ENCODE data around the gene TMEM11. TPM values are rescaled to one million over a fixed set of nuclear protein-coding genes. Genes with fewer than 3 reads are reported as not detected.

Gene TMEM11
- total and polyA plus RNA-seq, 2 of the 8 experiments (the other 6 are each of a cell fraction or from before 2014, with no cell fraction given), result 33.3 to 90.4 TPM

DNA sequence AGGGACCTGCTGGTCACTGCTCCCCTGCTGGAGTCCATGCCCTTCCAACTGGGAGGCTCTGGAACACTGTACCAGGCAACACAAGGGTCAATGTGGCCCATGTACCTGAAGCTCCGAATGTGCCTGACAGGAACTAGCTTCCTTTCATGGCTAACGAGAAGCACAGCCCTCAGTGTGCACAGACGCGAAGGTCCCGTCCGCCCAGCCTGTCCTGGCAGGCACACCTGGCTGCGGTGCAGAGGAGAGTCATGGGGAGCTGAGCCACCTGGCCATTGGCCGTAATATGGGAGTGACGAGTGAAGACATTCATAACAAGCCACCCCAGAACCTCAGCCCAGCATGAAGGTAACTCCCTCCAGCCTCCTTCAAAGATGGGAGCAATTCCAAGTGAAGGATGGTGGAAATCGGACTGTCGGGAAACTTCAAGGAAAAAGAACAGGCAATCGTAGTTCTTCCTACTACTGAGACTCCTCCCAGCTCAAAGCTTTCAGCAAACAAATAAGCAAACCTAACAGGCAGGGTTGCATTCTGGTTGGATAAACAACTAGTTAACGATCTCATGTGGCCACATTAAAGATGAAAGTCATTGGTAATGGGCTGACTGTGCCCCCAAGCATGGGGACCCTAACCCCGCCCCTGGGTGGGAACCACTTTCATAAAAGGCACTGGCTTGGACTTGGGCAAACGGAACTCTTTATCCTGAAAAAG, 13.2 kb downstream of the TMEM11 start (continued):
- TF ChIP-seq BCL11A (IDR thresholded peaks at IDR 0.05; ENCODE audit: low read depth in 2 of 2, low read length in 2 of 2) (no peak), PHF8 (conservative IDR thresholded peaks at IDR 0.05; ENCODE audit: low read depth, low read length) (no peak), ZNF274 (IDR thresholded peaks at IDR 0.05; ENCODE audit: borderline replicate concordance, extremely low read depth, low read length) (no peak), RAD21 (IDR thresholded peaks at IDR 0.05 in 1 of 2, conservative IDR thresholded peaks at IDR 0.05 in 1 of 2; ENCODE audit: low read depth in 2 of 2, low read length in 2 of 2) (no peak)

Data from H1 (cell line).